Fibroblast of pulmonary artery (primary cell): Measurements from ENCODE around the gene SMNDC1.

Experiments used
- DNase-seq: peaks from one replicate; pipeline ENCODE4 v3.0.0-alpha.2; 2010; ENCODE audit warnings: low read depth
- H3K4me3 ChIP-seq: replicated peaks from 2 replicates; pipeline ENCODE4 v1.5.1; 2011; ENCODE audit warnings: low read depth, mild to moderate bottlenecking, control low read depth, low read length, moderate library complexity
- TF ChIP-seq, protein P1 (sequence below): IDR thresholded peaks from 2 replicates; pipeline ENCODE4 v1.5.1; 2011; ENCODE audit warnings: mild to moderate bottlenecking, control low read depth, low read length, inconsistent platforms; ENCODE audit errors: missing control alignments

Gene SMNDC1

DNA sequence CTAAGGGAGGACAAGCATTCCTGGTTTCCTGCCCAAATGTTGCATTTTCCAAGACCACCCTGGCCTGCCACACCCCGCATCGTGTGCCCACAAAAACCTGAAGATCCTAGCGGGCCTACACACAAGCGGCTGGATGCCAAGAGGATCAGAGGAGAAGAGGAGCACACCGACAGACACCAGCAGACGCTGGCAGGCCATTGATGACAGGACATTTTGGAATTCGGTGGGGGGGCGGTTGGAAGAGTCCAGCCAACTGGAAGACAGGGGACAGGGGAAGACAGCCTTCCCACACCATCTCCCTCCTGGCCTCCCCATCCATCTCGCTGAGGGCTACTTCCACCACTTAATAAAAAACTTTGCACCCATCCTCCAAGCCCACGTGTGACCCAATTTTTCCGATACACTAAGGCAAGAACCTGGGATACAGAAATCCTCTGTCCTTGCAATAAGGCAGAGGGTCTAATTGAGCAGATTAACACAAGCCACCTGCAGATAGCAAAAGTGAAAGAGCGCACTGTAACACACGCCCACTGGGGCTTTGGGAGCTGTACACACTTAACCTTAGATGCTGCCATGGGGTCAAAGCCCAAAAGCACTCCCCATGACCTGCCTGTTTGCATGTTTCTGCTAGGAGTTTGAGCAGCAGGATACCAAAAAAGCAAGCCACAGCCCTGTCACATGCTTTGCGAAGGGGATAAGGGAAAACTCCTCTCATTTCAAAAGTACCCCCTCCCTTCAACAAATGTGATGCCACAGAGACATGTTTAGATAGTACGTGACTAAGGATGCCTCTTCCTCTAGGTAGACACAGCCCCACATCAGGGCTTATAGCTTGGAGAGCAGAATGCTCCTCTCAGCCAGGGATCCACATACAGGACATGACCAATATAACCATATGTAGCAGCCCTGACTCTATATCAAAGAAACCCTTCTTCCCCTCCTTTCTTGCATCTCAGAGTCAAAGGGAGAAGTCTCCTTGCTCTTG is 13.4 kb upstream of the SMNDC1 start:
- no peak for DNase-seq
- TF ChIP-seq, protein P1, sequence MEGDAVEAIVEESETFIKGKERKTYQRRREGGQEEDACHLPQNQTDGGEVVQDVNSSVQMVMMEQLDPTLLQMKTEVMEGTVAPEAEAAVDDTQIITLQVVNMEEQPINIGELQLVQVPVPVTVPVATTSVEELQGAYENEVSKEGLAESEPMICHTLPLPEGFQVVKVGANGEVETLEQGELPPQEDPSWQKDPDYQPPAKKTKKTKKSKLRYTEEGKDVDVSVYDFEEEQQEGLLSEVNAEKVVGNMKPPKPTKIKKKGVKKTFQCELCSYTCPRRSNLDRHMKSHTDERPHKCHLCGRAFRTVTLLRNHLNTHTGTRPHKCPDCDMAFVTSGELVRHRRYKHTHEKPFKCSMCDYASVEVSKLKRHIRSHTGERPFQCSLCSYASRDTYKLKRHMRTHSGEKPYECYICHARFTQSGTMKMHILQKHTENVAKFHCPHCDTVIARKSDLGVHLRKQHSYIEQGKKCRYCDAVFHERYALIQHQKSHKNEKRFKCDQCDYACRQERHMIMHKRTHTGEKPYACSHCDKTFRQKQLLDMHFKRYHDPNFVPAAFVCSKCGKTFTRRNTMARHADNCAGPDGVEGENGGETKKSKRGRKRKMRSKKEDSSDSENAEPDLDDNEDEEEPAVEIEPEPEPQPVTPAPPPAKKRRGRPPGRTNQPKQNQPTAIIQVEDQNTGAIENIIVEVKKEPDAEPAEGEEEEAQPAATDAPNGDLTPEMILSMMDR, result no peak
- no peak overlapping the region for H3K4me3 ChIP-seq

DNA sequence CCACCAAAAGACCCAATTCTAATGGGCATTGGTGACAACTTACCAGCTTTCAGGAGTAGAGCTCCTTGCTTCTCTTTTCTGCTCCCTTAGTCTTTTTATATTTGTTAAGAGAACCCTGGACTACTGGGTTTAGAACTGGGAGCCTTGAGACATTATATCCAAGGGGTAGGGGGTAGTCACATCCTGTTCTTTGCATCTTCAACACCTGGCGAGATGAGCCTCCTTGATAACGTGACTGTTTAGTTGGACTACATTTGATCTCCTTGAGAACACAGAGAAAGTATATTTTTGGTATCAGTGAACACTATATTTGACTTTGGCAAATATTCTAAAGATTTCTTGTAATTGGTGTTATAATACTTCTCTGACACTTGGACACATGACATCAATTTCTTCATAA is 9.0 kb upstream of the SMNDC1 start:
- no peak for DNase-seq
- no peak overlapping the region for H3K4me3 ChIP-seq
- TF ChIP-seq, protein P1, result no peak

DNA sequence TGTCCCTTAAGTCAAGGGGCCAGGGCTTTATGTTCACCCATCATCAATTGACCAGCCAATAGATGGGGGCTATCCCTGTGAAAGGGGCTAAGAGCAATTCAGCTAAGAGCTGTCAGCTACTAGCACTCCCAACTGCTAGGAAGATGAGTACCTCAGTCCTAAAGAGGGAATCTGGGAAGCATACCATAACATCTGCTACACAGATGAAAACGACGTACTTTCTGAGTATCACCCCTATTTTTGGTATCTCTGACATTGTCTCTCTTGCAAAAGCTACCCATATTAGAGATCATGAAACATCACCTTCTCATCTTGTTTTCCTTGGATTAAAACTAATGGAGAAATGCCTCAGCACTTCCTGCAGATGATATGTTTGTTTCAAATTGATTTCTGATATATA is 7.5 kb upstream of the SMNDC1 start:
- H3K4me3 ChIP-seq, result no peak overlapping the region
- TF ChIP-seq, protein P1, result no peak
- no peak for DNase-seq

DNA sequence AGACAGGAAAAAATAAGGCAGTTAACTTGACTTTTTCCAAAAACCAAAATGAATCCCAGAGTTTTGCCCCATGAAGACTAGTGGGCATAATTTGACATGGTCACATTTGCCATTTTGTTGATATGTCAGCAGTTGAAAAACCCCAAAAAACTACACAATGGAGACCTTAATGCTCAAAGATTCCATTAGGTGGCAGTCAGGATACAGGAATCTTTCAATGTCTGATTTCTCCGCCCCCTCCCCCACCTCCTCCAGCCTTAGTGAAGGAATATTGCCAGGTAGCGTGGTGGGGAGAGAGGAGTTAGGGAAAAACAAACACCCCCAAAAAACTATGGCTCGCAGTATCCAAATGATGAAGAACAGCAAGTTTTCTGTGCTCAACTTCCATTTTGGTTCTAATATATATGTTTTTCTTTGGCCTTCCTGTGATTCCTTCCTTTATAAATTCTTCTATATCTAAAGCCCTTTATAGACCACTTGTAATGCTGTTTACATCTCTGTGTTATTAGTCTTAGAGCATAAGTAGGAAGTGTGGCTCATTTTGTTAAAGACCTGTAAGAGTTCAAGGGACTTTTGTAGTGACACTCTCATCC is 6.7 kb upstream of the SMNDC1 start:
- TF ChIP-seq, protein P1, result peak; percentile 73
- H3K4me3 ChIP-seq, result no peak overlapping the region

DNA sequence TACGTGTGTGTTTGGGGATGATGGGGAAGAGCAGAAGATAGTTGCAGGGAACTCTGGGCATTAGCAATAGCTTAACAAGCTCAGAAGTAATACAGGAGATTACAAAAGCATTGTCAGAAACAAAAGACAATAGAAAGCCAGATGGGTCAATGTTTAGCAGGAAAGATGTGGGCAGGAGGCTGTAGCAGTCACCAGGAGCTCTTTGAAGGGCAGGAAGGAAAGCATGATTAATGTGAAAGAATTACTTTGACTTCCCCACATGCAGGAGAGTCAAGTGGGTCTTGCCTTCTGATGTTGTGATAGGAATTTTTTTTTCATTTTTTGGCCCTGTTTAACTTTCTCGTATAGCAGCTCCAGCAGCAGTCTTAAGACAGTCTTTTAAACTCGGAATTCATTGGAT is 6.0 kb upstream of the SMNDC1 start:
- TF ChIP-seq, protein P1, result no peak
- DNase-seq, result peak; percentile 60
- no peak overlapping the region for H3K4me3 ChIP-seq

More for the DNA sequence above, 6.7 kb upstream of the SMNDC1 start:
- DNase-seq, result peak; percentile 74

DNA sequence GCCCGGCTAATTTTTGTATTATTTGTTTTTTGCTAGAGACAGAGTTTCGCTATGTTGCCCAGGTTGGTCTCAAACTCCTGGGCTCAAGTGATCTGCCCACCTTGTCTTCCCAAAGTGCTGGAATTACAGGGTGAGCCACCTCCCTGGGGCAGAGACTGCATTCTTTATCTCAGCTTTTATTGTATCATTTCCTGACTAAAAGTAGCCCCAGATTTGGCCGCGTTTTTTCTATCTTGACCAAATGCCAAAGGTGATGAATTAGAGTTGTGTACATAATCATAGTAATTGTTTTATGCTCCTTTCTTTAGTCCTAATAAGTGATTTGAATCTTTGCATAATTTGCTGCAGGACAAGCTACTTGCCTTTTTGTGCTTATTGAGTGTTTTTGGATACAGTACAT is 3.1 kb upstream of the SMNDC1 start:
- peak; percentile 45 for DNase-seq
- no peak overlapping the region for H3K4me3 ChIP-seq
- TF ChIP-seq, protein P1, result no peak
